ENCODE data around the gene METTL8.

DNA sequence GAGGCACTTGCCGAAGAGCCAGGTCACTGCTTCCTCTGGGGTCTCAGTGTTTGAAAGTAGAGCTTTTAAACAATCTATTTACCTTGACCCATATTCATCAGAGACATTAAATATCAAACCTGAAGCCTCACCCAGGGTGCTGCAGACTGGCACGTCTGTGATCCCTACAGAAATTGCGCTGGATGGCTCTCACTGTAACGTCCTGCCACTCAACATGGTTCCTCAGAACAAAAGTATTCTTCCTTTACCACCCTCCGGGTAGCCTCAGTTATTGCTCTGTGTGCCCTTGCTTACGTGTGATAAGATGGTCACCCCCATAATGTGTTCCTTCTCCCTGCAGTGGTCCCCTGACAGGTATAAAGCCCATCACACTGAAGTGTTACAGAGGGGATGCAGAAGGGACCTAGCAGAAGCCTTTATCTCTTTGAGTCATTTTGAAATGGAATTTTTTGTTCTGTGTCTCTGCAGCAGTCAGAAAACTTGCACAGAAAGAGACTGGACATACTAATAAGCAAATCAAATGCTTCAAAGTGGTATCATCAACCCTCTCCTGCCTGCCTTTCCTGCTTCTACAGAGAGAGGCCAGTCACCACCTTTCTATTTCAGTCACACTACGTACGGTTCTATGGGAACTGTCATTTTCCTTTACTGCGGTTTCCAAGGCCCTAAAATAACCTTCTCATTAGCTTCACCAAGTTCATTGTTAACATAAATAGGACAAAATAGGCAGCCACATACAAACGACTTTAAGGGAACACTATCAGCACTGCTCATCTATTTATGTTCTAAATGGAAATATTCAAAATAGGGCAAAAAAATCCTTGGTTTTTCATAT lies 86.8 kb downstream of the METTL8 start:
- TF ChIP-seq, protein P1, sequence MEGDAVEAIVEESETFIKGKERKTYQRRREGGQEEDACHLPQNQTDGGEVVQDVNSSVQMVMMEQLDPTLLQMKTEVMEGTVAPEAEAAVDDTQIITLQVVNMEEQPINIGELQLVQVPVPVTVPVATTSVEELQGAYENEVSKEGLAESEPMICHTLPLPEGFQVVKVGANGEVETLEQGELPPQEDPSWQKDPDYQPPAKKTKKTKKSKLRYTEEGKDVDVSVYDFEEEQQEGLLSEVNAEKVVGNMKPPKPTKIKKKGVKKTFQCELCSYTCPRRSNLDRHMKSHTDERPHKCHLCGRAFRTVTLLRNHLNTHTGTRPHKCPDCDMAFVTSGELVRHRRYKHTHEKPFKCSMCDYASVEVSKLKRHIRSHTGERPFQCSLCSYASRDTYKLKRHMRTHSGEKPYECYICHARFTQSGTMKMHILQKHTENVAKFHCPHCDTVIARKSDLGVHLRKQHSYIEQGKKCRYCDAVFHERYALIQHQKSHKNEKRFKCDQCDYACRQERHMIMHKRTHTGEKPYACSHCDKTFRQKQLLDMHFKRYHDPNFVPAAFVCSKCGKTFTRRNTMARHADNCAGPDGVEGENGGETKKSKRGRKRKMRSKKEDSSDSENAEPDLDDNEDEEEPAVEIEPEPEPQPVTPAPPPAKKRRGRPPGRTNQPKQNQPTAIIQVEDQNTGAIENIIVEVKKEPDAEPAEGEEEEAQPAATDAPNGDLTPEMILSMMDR (conservative IDR thresholded peaks at IDR 0.05; ENCODE audit: low read depth in 2 of 2): no peak; a peak in 1 of 4 replicates
- TF ChIP-seq CREB1 (CRISPR knock-in tag; IDR thresholded peaks at IDR 0.05; ENCODE audit: low read depth) (no peak), EZH2phosphoT487 (IDR thresholded peaks at IDR 0.05; ENCODE audit: unreplicated experiment) (no peak), POLR2AphosphoS5 (IDR thresholded peaks at IDR 0.05; ENCODE audit: low read depth) (no peak), EZH2 (IDR thresholded peaks at IDR 0.05; ENCODE audit: low read depth, unreplicated experiment) (no peak)
- TF ChIP-seq, protein P2, sequence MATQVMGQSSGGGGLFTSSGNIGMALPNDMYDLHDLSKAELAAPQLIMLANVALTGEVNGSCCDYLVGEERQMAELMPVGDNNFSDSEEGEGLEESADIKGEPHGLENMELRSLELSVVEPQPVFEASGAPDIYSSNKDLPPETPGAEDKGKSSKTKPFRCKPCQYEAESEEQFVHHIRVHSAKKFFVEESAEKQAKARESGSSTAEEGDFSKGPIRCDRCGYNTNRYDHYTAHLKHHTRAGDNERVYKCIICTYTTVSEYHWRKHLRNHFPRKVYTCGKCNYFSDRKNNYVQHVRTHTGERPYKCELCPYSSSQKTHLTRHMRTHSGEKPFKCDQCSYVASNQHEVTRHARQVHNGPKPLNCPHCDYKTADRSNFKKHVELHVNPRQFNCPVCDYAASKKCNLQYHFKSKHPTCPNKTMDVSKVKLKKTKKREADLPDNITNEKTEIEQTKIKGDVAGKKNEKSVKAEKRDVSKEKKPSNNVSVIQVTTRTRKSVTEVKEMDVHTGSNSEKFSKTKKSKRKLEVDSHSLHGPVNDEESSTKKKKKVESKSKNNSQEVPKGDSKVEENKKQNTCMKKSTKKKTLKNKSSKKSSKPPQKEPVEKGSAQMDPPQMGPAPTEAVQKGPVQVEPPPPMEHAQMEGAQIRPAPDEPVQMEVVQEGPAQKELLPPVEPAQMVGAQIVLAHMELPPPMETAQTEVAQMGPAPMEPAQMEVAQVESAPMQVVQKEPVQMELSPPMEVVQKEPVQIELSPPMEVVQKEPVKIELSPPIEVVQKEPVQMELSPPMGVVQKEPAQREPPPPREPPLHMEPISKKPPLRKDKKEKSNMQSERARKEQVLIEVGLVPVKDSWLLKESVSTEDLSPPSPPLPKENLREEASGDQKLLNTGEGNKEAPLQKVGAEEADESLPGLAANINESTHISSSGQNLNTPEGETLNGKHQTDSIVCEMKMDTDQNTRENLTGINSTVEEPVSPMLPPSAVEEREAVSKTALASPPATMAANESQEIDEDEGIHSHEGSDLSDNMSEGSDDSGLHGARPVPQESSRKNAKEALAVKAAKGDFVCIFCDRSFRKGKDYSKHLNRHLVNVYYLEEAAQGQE (IDR thresholded peaks at IDR 0.05; ENCODE audit: unreplicated experiment): no peak
- TF ChIP-seq, protein P3, sequence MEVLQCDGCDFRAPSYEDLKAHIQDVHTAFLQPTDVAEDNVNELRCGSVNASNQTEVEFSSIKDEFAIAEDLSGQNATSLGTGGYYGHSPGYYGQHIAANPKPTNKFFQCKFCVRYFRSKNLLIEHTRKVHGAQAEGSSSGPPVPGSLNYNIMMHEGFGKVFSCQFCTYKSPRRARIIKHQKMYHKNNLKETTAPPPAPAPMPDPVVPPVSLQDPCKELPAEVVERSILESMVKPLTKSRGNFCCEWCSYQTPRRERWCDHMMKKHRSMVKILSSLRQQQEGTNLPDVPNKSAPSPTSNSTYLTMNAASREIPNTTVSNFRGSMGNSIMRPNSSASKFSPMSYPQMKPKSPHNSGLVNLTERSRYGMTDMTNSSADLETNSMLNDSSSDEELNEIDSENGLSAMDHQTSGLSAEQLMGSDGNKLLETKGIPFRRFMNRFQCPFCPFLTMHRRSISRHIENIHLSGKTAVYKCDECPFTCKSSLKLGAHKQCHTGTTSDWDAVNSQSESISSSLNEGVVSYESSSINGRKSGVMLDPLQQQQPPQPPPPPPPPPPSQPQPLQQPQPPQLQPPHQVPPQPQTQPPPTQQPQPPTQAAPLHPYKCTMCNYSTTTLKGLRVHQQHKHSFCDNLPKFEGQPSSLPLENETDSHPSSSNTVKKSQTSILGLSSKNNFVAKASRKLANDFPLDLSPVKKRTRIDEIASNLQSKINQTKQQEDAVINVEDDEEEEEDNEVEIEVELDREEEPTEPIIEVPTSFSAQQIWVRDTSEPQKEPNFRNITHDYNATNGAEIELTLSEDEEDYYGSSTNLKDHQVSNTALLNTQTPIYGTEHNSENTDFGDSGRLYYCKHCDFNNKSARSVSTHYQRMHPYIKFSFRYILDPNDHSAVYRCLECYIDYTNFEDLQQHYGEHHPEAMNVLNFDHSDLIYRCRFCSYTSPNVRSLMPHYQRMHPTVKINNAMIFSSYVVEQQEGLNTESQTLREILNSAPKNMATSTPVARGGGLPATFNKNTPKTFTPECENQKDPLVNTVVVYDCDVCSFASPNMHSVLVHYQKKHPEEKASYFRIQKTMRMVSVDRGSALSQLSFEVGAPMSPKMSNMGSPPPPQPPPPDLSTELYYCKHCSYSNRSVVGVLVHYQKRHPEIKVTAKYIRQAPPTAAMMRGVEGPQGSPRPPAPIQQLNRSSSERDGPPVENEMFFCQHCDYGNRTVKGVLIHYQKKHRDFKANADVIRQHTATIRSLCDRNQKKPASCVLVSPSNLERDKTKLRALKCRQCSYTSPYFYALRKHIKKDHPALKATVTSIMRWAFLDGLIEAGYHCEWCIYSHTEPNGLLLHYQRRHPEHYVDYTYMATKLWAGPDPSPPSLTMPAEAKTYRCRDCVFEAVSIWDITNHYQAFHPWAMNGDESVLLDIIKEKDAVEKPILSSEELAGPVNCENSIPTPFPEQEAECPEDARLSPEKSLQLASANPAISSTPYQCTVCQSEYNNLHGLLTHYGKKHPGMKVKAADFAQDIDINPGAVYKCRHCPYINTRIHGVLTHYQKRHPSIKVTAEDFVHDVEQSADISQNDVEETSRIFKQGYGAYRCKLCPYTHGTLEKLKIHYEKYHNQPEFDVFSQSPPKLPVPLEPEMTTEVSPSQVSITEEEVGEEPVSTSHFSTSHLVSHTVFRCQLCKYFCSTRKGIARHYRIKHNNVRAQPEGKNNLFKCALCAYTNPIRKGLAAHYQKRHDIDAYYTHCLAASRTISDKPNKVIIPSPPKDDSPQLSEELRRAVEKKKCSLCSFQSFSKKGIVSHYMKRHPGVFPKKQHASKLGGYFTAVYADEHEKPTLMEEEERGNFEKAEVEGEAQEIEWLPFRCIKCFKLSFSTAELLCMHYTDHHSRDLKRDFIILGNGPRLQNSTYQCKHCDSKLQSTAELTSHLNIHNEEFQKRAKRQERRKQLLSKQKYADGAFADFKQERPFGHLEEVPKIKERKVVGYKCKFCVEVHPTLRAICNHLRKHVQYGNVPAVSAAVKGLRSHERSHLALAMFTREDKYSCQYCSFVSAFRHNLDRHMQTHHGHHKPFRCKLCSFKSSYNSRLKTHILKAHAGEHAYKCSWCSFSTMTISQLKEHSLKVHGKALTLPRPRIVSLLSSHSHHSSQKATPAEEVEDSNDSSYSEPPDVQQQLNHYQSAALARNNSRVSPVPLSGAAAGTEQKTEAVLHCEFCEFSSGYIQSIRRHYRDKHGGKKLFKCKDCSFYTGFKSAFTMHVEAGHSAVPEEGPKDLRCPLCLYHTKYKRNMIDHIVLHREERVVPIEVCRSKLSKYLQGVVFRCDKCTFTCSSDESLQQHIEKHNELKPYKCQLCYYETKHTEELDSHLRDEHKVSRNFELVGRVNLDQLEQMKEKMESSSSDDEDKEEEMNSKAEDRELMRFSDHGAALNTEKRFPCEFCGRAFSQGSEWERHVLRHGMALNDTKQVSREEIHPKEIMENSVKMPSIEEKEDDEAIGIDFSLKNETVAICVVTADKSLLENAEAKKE (CRISPR knock-in tag; IDR thresholded peaks at IDR 0.05): no peak
